HEK293T (cell line): ENCODE results near the gene SMAD6.

ENCODE experiments used
- CTCF ChIA-PET: fragments of 350-600 bp; formaldehyde crosslinking; extraction: SDS; loops from one replicate; lab custom pipeline; 2021; ENCODE audit warnings: antibody characterized with exemption, inconsistent platforms; lab: Yijun Ruan, JAX
- POLR2A ChIA-PET: fragments of 350-600 bp; formaldehyde crosslinking; extraction: SDS; loops from one replicate; lab custom pipeline; 2020; ENCODE audit warnings: antibody characterized with exemption, inconsistent platforms; lab: Yijun Ruan, JAX
- DNase-seq: peaks from one replicate; pipeline ENCODE4 v3.0.0; 2012; ENCODE audit warnings: mixed read lengths; ENCODE audit errors: extremely low spot score
- ARNT ChIP-seq: fragments of 450-650 bp; IDR thresholded peaks from 2 replicates; pipeline ENCODE4 v1.6.1; 2017; ENCODE audit warnings: mild to moderate bottlenecking
- BHLHE40 ChIP-seq: fragments of 450-650 bp; IDR thresholded peaks from 2 replicates; pipeline ENCODE4 v1.6.1; 2016; ENCODE audit warnings: mild to moderate bottlenecking, moderate library complexity, borderline replicate concordance
- CTBP1 ChIP-seq: fragments of 450-650 bp; IDR thresholded peaks from 2 replicates; pipeline ENCODE4 v1.6.1; 2016; ENCODE audit warnings: borderline replicate concordance
- ELF4 ChIP-seq: fragments of 450-650 bp; IDR thresholded peaks from 2 replicates; pipeline ENCODE4 v1.6.1; 2017; ENCODE audit warnings: antibody characterized with exemption
- FOXA1 ChIP-seq: fragments of 450-650 bp; IDR thresholded peaks from 2 replicates; pipeline ENCODE4 v1.6.1; 2016; ENCODE audit warnings: mild to moderate bottlenecking
- FOXK2 ChIP-seq: fragments of 450-650 bp; IDR thresholded peaks from 2 replicates; pipeline ENCODE4 v1.6.1; 2016; ENCODE audit warnings: mild to moderate bottlenecking
- FOXM1 ChIP-seq: fragments of 450-650 bp; IDR thresholded peaks from 2 replicates; pipeline ENCODE4 v1.6.1; 2017; ENCODE audit warnings: mild to moderate bottlenecking, borderline replicate concordance
- HDGF ChIP-seq: fragments of 450-650 bp; IDR thresholded peaks from 2 replicates; pipeline ENCODE4 v1.6.1; 2017; ENCODE audit warnings: antibody characterized with exemption, borderline replicate concordance
- L3MBTL2 ChIP-seq: fragments of 450-650 bp; conservative IDR thresholded peaks from 2 replicates; pipeline ENCODE4 v1.6.1; 2016; ENCODE audit warnings: mild to moderate bottlenecking
- LEF1 ChIP-seq: fragments of 450-650 bp; IDR thresholded peaks from 2 replicates; pipeline ENCODE4 v1.6.1; 2017; ENCODE audit warnings: mild to moderate bottlenecking, borderline replicate concordance
- NFRKB ChIP-seq: fragments of 450-650 bp; IDR thresholded peaks from 2 replicates; pipeline ENCODE4 v1.6.1; 2016; ENCODE audit warnings: mild to moderate bottlenecking, moderate library complexity
- SP1 ChIP-seq: fragments of 450-650 bp; IDR thresholded peaks from 2 replicates; pipeline ENCODE4 v1.6.1; 2017
- SUZ12 ChIP-seq: fragments of 450-650 bp; IDR thresholded peaks from 2 replicates; pipeline ENCODE4 v1.6.1; 2016; ENCODE audit warnings: mild to moderate bottlenecking
- TARDBP ChIP-seq: fragments of 450-650 bp; IDR thresholded peaks from 2 replicates; pipeline ENCODE4 v1.6.1; 2016
- ZNF384 ChIP-seq: fragments of 450-650 bp; IDR thresholded peaks from 2 replicates; pipeline ENCODE4 v1.6.1; 2016
- TF ChIP-seq, protein P1 (sequence below): fragments of 450-650 bp; IDR thresholded peaks from 2 replicates; pipeline ENCODE4 v1.6.1; 2016

Gene SMAD6

DNA sequence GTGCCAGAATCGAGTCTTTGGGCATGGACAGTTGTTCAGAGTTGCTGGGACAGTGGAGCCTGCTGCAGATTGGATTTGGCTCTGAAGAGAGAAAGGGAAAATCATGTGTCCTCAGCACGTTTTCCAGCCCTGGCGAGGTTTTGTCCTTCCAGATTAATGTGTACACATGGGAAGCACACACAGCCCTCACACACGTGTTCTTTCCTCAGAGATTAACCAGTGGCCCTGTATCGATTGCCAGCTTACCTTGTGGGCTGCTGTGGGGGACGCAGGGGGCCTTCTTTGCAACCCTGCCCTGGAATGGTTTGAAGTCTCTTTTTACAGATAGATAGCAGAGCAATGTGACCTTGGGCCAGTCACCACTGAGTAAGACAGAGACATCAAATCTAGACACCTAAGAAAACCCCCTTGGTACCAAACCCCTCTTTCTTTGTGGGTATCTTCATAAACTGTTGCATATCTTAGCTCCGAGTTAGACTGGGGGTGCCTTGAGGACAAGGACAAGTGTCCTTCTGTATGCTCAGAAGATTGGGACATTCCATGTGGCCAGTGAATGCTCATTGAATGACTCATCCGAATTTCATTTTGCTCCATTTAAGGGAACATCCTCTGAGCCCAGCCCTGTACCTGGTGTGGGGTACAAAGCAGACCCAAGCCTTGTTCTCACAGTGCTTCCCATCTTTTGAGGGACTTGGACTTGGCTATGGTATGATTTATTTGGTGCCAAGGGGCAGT, 48.0 kb downstream of the SMAD6 start:
- no peak for DNase-seq
- POLR2A ChIA-PET: no interaction called here
- CTCF ChIA-PET: interaction anchor here (0.9 to 1.6 kb wide), 4 partner anchors 9 to 101 kb away, joined by 3 to 6 read pairs (median 4); no protein-coding TSS in a partner anchor
- no peak for TF ChIP-seq SP1
- TF ChIP-seq ARNT: no peak
- no peak for TF ChIP-seq TARDBP
- no peak for TF ChIP-seq L3MBTL2
- no peak for TF ChIP-seq ELF4
- no peak for TF ChIP-seq HDGF
- TF ChIP-seq CTBP1: no peak
- no peak for TF ChIP-seq SUZ12
- no peak for TF ChIP-seq LEF1
- no peak for TF ChIP-seq ZNF384
- TF ChIP-seq BHLHE40: no peak
- no peak for TF ChIP-seq FOXM1
- no peak for TF ChIP-seq NFRKB
- TF ChIP-seq FOXK2: no peak
- TF ChIP-seq, protein P1, sequence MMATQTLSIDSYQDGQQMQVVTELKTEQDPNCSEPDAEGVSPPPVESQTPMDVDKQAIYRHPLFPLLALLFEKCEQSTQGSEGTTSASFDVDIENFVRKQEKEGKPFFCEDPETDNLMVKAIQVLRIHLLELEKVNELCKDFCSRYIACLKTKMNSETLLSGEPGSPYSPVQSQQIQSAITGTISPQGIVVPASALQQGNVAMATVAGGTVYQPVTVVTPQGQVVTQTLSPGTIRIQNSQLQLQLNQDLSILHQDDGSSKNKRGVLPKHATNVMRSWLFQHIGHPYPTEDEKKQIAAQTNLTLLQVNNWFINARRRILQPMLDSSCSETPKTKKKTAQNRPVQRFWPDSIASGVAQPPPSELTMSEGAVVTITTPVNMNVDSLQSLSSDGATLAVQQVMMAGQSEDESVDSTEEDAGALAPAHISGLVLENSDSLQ: no peak

- DNase-seq: no peak
- ChIA-PET CTCF (interaction anchor here (1.6 kb wide), 1 partner anchor 100 kb away, joined by 6 read pairs; no protein-coding TSS in a partner anchor), POLR2A (no interaction called here)
- no peak for TF ChIP-seq ARNT
- no peak for TF ChIP-seq LEF1
- TF ChIP-seq FOXK2: no peak
- TF ChIP-seq FOXM1: no peak
- TF ChIP-seq, protein P1: no peak
- no peak for TF ChIP-seq BHLHE40
- TF ChIP-seq TARDBP: no peak
- no peak for TF ChIP-seq ZNF384
- no peak for TF ChIP-seq SUZ12
- no peak for TF ChIP-seq HDGF
- no peak for TF ChIP-seq ELF4
- TF ChIP-seq L3MBTL2: no peak
- no peak for TF ChIP-seq CTBP1
- no peak for TF ChIP-seq SP1
- no peak for TF ChIP-seq NFRKB
- TF ChIP-seq FOXA1: no peak
Observed at GRCh38 chr15:66750609-66751008, 48.6 kb downstream of the SMAD6 start.

- ChIA-PET POLR2A (interaction anchor here (1.4 kb wide), 1 partner anchor 17 kb away, joined by 3 read pairs; no protein-coding TSS in a partner anchor), CTCF (interaction anchor here (1.6 kb wide), 1 partner anchor 99 kb away, joined by 6 read pairs; no protein-coding TSS in a partner anchor)
- DNase-seq: no peak
- TF ChIP-seq ZNF384 (no peak), SUZ12 (no peak), TARDBP (no peak), LEF1 (no peak), NFRKB (no peak), ELF4 (no peak), FOXM1 (no peak), ARNT (no peak), CTBP1 (no peak), FOXA1 (no peak), HDGF (no peak), BHLHE40 (no peak), L3MBTL2 (no peak), SP1 (no peak), FOXK2 (no peak)
- TF ChIP-seq, protein P1: no peak
Observed at GRCh38 chr15:66751579-66751978, 49.5 kb downstream of the SMAD6 start.

DNA sequence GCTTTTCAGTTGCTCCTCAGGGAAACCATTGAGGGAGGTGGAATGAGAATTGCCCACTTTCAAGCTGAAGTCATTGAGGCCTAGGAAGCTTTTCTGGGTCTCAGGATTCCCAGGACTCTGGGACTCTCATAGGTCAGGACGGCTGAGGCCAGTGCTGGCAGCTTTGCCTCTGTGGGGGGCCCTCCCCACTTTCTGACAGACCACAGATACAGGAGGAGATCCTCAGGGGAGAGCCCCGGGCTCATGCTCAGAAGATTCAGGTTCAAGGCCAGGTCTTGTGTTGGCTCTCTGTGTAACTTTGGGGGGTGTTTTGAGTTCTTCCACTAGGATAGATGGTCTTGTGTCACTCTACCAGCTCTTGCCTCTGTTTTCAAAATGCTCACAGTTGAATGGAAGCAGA, 50.0 kb downstream of the SMAD6 start:
- POLR2A ChIA-PET: interaction anchor here (1.4 kb wide), 1 partner anchor 17 kb away, joined by 3 read pairs; no protein-coding TSS in a partner anchor
- DNase-seq: no peak
- CTCF ChIA-PET: interaction anchor here (0.6 kb wide), 1 partner anchor 111 kb away, joined by 3 read pairs; no protein-coding TSS in a partner anchor
- TF ChIP-seq NFRKB (no peak), ELF4 (no peak), FOXK2 (no peak), BHLHE40 (no peak), L3MBTL2 (no peak), FOXA1 (no peak), HDGF (no peak), CTBP1 (no peak), FOXM1 (no peak), TARDBP (no peak), LEF1 (no peak), ARNT (no peak), SP1 (no peak), ZNF384 (no peak), SUZ12 (no peak)
- TF ChIP-seq, protein P1: no peak
